Stimulated activated CD8-positive, alpha-beta memory T cell treated with anti-CD3 and anti-CD28 coated beads, Interleukin-15, amount 100 ng/mL, for 48 hours (primary cell): ENCODE results near the gene ROBO1.

Experiments
- DNase-seq, 2 donors: peaks; one replicate each; pipeline ENCODE4 v3.0.0-alpha.2; 2020; ENCODE audit warnings: low read depth in 2 of 2

Gene ROBO1

DNA sequence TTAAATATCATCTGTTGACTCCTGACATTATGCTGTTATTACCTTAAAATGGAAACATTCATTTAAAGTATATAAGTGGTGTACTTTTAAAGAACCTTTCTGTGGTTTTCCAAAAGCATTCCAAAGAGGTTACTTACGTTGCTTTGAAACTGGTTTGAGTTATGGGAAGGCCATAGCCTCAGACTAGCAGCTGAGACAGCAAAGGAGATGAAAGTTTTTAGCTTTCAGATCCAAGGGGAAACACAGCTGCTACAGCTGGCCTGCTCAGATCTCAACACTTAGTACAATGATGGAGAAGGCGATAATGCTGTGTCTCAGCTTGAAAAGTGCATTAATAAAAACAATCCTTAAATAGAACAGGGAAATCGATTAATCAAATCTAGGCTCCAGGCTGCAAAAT lies 921.1 kb downstream of the ROBO1 start:
- no peak for DNase-seq

DNA sequence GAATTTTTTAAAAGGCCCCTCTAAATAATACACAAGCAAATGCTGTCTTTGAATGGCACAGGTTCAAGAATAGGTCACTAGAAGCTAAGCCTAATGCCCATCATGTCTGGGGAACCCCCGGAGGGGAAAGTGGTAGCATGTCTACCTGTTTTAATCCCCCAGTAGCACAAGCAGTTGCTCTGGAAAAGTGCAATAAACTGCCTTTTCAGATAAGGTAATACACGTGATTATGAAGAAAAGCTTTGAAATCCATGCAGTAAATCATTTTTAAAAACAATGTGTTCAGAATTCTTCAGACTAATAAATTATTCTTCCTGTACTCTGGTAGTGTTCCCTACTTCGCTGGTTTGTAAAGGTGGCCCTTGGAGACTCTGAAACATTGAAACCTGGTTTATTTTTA lies 922.2 kb downstream of the ROBO1 start:
- DNase-seq: no peak

DNA sequence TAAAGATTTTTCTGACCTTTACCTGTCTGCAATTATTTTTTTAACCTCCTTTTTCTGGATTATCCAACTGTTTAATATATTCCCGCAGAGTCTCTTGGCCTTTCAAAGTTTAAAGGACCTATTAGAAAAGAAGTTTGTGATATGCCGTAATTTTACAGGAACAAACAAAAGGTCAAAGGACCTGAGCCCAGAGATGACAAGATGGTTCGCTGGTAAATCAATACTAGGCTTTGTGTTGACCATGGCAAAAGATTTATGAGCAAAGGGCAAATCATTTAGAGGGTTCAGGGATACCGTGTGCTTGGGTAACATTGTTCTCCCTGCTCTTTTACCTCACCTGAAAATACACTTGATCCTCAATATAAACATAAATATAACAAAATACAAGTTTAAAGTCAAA lies 923.5 kb downstream of the ROBO1 start:
- DNase-seq: no peak

DNA sequence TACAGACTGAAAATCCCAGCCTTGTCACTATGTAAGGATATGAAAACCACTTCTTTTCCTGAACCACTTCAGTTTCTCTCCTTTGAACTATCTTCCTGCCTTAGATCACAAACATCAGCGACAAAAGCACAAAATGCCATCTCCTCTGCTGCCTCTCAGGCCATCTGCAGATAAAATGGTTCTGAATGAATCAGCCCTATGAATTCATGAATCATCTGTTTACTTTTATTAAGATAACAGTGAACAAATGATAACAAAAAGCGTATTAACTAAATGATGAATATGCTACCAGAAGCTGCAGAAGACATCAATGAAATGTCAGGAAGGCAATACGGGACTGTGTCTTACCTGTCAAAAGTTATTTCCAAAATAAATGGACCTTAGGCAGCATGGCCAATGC lies 928.1 kb downstream of the ROBO1 start:
- no peak for DNase-seq

DNA sequence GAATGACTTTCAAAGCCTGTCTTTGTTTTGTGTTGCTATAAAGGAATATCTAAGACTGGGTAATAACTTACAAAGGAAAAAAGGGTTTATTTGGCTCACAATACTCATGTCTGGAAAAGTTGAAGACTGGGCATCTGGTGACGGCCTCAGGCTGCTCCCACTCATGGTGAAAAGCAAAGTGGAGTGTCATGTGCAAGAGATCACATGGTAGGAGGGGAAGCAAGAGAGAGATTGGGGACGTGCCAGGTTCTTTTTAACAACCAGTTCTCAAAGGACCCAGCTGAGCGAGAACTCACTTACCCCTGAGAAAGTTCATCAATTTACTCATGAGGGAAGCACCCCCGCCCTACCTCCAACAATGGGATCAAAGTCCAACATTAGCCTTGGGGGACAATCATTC lies 929.4 kb downstream of the ROBO1 start:
- no peak for DNase-seq

DNA sequence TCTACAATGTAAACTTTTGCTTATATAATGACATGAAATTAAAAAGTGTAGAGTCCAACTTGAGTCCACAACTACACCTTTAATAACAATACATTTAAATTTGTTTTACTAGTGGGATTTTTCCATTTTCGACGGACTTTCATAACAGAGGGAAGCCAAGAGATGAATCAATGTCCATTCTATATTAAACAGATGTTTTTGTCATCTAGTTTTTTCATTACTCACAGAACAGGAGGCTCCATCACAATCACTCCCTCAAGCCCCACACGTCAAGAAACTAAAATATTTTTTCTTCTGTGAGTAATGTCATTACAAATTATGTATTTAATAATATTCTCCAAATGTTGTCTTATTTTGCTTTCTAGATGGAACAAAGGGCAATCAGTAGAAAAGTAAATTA lies 932.9 kb downstream of the ROBO1 start:
- DNase-seq: no peak

DNA sequence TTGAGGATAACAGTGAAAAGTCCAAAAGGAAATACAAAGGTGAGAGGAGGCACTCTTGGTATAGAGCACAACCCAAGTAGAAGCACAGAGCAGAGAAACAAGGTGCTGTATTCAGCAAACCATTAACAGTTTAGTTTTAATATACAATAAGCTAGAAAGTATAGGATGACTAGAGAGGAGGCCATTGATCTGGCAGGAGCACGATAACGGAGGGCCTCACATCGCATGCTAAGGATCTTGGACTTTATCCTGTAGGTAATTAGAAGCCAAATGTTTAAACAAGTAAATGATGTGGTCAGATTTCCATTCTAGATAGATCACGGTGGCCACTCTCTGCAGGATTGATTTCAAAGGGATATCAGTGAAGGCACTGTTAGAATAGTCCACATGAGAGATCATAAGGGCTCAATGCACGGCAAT lies 935.0 kb downstream of the ROBO1 start:
- DNase-seq: no peak

DNA sequence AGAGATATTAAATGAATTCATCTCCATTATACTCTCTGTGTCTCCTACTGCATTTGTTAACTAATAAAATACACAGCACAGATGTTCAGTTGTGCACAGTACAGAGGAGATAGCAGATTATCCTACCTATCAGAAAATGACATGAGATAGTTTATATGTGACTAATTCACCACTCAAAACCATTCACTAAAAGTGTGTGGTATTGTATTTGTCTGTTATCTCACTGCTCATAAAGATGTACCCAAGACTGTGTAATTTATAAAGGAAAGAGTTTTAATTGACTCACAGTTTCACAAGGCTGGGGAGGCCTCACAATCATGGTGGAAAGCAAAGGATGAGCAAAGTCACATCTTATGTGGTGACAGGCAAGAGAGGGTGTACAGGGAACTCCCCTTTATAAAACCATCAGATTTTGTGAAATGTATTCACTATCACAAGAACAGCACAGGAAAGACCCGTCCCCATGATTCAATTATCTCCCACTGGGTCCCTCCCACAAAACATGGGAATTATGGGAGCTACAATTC lies 936.3 kb downstream of the ROBO1 start:
- no peak for DNase-seq

DNA sequence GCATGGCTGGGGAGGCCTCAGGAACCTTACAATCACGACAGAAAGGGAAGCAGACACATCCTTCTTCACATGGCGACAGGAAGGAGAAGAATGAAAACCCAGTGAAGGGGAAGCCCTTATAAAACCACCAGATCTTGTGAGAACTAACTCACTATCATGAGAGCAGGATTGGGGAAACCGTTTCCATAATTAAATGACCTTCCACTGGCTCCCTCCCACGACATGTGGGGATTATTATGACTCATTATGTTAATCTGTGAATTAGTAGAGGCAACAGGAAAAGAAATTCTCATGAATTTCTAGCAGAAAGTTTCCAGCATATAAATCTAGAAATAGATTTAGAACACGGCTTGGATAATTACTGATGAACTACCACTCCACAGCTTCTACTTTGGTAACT lies 937.3 kb downstream of the ROBO1 start:
- no peak for DNase-seq

DNA sequence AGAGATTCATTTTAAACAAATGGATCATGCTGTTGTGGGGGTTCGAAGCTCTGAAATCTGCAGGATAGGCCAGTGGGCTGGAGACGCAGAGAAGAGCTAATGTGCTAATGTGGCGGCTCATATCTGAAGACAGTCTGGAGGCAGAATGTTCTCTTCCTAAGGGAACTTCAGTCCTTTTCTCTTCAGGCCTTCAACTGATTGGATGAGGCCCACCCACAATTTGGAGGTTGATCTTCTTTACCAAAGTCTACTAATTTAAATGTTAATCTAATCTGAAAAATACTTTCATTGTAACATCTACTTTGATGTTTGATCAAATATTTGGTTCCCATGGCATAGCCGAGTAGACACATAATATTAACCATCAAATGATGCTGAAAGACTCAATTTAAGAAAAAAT lies 940.2 kb downstream of the ROBO1 start:
- DNase-seq: no peak

DNA sequence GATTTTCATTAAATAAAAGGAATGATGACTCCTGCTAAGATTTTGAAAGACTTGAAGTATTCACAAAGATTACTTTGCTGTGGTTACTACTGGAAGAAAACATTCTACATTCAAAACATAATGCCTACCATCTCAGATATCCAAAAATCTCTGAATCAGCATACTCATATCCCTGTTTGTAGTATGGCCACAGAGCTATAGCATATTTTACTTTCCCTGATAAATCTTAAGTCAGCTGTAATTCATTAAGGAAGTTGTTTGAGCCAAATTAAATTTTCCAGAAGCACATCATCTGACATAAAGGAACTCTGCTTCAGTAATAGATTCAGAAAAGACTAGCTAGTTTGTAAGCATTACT lies 942.0 kb downstream of the ROBO1 start:
- DNase-seq: no peak

DNA sequence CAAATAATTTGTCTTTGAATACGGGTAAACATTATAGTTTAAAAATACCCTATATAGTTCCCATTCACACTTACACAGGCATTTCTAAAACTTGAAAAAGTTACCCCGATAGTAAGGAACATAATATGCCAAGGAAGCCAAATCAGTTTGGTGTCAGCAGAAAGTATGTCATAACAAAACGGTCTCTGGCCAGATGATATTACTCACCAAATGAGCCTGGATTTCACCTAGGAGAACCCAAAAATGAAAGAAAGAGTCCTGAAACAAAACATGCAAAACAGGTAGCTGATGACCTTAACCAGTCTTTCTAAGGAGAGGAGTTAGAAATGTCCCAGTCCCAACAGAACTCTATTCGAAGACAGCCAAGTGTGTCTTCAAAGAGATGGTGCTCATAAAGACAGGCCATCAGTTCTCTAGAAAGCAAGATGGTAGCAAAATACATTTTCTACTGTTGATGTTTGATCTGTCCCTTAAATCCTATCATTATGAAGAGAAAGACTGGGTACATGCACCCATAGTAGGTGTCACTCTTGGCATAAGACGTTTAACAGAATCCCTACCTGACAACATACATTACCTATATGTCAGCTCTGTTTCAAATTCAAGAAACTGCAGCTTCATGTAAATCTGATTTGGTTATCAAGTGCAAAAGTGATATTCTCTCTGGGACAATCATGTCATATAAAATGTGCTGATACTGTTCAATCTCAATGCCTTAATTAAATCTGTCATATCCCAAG lies 942.5 kb downstream of the ROBO1 start:
- DNase-seq: no peak

DNA sequence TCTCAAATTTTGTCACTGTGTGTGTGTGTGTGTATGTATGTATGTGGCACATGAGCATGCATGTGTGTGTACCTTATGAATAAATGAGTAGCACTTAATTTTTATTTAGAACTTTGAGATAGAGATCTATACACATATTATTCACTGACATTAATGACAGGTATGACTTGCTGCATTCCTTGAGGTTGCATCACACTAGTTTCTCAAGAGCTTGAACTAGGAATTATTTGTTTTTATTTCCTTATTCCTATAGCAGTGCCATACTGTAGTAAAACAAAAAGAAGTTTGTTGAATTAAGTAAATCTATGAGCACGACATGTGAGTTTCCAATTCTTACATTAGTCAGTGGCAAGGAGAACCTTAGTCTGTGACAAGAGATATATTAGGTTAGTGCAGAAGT lies 943.9 kb downstream of the ROBO1 start:
- DNase-seq: no peak

DNA sequence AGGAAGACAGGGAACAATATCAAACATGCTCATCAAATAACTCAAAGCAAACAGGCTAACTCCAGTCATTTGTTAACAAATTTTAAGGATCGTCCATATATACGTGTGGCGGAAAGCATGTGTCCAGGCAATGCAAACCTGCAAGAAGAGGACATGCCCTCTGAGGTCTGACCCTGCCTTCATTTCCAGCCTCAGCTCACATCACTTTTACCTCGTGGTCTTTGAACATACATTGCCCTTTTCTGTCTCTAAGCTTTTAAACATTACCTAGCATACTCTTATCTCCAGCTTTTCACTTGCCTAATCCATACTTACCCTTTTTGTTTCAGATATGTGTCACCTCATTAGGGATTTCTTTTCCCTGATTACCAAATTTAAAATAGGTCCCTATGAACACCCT lies 944.4 kb downstream of the ROBO1 start:
- no peak for DNase-seq

DNA sequence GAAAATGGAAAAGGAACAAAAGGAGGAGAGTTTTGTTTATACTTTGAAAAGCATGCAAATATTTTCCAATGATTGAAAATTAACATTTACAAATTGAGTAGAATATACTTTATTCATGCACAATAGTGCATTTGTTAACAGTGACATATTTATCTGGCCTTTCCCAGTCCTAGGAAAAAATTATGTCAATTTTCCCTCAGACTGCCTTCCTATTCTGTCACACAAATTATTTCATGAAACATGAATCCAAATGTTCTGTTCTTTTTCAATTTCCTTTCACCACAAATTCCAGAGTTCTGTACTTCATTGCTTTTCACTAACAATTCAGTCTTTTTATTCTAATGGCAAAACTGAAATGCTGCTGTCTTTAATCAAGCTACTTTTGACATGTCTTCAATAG lies 945.1 kb downstream of the ROBO1 start:
- DNase-seq: no peak

DNA sequence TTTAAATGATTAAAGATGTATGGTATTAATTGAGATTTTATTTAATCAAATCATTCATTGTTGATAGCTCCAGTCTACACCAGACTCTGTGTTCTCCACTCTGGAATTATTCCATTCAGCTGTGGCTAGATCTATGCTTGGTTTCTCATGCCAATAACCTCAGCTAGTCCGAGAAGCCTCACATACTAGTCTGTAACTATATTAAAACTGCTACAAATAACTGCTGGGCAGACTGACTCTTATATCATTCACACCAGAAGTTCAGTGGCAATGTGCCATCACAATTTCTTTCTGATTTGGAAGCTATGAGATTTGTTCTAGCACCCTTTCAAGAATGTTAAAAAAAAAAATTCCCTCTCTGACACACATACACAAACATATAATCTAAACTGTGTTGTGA lies 947.3 kb downstream of the ROBO1 start:
- no peak for DNase-seq

DNA sequence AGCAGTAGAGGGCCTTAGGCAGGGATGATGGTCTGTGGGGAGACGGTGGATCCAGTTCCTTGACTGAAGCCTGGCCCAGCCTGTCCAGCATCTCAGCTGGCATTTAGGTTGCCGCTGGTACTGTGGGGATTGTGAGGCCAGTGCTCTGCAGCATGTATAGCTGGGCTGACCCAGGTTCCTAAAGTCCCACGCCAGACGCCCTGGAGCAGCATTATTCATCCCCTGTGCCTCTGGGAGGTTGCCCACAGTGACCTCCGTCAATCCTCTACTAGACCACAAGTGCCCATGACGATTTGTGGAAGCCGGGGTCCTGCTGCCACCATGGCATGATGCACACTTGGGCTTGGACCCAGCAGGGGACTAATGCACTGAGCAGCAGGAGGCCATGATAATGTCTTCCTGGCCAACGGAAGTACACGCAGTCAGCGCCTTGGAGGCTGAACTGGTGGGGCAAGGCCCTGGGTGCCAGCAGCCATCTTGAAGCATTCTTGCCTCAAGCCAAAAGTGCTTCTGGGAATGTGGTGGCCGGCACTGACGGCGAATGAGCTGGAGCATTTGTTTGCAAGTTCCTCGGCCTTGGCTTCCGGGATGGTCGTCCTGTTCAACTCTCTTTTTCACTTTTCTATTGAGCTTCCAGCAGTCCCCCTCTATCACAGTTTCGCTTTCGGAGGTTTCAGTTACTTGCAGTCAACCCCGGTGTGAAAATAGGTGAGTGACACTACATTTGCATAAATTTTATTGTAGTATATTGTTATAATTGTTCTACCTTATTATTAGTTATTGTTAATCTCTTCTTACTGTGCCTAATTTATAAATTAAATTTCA lies 949.4 kb downstream of the ROBO1 start:
- DNase-seq: no peak

DNA sequence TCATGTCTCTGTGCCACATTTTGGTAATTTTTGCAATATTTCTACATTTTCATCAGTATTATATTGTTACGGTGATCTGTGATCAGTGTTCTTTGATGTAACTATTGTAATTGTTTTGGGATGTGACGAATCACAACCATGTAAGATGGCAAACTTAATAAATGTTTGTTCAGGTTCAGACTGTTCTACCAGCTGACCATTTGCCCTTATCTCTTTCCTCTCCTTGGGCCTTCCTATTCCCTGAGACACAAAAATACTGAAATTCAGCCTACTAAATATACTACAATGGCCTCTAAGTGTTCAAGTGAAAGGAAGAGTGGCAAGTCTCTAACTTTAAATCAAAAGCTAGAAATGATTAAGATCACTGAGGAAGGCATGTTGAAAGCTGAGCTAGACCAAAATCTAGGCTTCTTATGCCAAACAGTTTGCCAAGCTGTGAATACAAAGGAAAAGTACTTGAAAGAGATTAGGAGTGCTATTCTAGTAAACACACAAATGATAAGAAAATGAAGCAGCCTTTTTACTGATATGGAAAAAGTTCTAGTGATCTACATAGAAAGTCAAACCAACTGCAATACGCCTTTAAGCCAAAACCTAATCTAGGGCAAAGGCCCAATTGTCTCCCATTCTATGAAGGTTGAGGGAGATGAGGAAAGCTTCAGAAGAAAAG lies 952.8 kb downstream of the ROBO1 start:
- DNase-seq: no peak

DNA sequence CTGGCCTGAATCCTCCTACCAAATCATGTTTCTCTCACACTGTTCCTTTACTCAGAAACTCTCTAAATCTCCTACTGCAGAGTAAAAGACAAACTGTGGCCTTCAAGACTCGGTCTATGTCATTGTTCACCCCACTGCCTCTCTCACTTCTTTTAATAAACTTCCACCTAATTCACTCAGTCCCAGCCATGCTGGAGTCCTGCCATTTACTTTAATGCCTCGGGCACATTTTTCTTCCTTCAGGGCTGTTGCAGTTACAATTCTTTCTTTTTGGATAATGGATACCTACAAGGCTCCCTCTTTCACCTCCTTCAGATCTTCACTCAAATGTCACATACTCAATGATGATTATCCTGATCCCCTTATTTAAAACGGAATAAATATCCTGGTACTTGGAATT lies 955.6 kb downstream of the ROBO1 start:
- DNase-seq: no peak

DNA sequence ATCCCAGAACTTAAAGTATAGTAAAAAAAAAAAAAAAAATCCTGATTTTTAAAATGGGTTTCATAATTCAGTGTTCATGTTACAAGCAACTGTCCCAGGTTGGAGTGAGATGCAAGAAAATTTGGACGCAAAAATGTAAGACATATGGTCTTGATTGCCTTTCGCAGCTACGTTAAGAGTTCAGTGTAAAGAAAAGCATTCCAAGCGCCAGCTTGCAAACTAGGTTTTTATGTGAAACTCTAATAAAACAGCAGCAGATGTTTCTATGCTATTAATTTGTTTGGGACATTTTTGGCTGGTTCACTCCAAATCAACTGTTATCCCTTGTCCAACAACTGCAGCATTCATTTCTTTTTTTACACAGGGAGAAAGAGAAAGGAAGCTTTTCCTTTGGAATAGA lies 957.8 kb downstream of the ROBO1 start:
- DNase-seq: no peak

DNA sequence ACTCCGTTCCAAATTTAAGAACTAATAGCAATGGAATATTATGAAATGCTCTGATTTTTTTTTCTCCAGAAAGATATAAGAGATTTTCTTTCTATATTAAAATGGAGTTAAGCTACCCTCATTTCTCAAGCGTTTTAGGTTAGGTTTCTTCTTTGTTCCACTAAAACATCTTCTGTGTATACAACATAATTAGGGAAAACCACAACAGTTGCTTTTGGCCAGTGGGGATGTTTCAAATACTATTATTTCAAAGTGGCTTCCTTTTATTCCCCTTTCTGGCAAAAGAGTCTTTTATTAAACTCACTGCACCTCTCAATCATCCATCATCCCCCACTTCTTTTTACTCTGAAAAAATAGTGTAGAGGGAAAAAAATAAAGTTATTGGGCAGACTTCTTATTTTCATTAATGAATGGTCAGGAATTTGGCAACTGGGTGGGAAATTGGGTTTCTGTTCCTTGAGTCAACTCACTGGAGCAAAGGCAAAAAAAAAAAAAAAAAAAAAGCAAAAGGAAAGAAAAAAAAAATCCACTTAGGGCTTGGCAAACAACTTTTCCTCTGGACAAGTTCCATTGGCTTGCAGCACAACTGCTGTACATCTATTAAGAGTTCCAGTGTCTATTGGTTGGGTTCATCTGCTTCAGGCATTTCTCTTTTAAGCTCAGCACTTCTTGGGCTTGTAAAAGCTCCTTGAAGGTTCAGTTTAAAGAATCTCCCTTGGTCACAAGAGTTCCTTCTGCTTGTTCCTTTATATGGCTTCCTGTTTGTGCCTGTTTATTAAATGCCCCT lies 963.4 kb downstream of the ROBO1 start:
- DNase-seq: no peak

DNA sequence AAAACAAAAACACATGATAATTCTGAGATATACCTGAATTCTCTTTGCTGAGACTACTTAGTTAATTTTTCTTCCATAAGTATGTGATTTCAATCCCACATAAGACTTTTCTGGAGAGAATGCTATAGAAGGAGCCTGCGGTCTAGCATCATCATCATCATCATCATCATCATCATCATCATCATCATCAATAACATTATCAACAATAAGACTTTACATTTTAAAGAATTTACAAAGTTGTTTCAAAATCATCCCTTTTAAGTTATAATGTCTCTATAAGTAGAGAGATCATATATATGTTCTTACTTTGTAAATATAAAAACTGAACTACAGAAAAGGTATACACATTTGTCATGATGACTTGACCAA lies 965.3 kb downstream of the ROBO1 start:
- no peak for DNase-seq
